ENCODE data around the gene TENM4. TPM values are rescaled to one million over a fixed set of nuclear protein-coding genes. Genes with fewer than 3 reads are reported as not detected.
"Not testable (repeated sequence)": the region's sequence is repeated elsewhere in the genome, so short reads cannot be mapped to it uniquely, and the experiment has no call there.

TENM4 gene
- total RNA-seq, 2 donors from 2014 or later = 2.5 to 4.4 TPM

- ATAC-seq (no peak), DNase-seq (no peak)
- intact Hi-C loops (cut with DNase I) = no loop called here
Measured at GRCh38 chr11:78652843-78653239, 788.0 kb downstream of the TENM4 start.

- ATAC-seq (no peak), DNase-seq (no peak)
- intact Hi-C loops (cut with DNase I) = no loop called here
Measured at GRCh38 chr11:78651923-78652842, 788.6 kb downstream of the TENM4 start.

GRCh38 chr11:78651136-78651775, 789.6 kb downstream of the TENM4 start:
- DNase-seq = no peak
- ATAC-seq = no peak
- intact Hi-C loops (cut with DNase I) = no loop called here

GRCh38 chr11:78649361-78650215, 791.2 kb downstream of the TENM4 start:
- DNase-seq = no peak
- intact Hi-C loops (cut with DNase I) = loop anchor here (5.0 to 10.0 kb wide), 3 partner anchors 318 to 508 kb away; no protein-coding TSS in a partner anchor
- peak in 1 of 2 donors; percentile 61 for ATAC-seq

DNA sequence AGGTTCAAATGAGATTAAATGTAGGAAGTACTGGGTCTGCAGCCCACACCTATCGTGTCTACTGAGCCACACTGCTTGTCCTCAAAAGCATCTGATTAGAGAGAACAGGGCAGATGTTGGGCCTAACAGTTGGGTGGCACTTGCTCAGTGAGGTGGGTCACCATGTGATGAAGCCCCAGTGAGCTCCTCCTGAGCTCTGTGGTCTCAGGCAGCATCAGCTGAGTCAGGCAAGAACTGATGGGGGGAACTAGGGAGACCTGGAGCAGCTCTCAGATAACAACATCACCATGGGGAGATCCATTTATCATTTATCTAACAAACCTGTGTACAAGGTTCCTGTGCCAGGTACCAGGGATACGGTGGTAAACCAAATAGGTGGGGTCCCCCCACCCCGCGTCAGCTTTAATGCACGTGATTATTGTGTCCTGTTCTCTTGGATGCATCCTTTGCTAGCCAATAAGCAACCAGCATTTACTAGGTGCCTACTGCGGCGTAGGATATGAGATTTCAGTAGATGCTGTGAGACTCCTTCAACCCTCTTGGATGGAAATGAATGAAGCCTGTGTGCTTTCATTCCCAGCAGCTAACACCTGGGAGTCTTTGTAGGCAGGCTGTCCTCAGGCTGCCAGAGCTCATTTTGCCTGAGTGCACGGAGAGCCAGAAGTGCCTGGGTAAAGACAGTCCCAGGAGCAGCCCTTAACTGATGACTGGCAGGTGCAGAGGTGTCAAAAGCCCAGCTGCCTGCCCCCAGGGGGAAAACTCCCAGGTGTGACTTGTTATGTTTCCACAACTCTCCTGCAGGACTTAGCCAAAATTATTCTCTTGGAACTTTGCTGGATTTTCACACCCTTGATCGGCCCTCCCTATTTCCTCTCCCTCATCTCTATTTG, 792.6 kb downstream of the TENM4 start:
- DNase-seq = no peak
- intact Hi-C loops (cut with DNase I) = loop anchor here (5.0 to 10.0 kb wide), 3 partner anchors 319 to 509 kb away; no protein-coding TSS in a partner anchor
- no peak for ATAC-seq

DNA sequence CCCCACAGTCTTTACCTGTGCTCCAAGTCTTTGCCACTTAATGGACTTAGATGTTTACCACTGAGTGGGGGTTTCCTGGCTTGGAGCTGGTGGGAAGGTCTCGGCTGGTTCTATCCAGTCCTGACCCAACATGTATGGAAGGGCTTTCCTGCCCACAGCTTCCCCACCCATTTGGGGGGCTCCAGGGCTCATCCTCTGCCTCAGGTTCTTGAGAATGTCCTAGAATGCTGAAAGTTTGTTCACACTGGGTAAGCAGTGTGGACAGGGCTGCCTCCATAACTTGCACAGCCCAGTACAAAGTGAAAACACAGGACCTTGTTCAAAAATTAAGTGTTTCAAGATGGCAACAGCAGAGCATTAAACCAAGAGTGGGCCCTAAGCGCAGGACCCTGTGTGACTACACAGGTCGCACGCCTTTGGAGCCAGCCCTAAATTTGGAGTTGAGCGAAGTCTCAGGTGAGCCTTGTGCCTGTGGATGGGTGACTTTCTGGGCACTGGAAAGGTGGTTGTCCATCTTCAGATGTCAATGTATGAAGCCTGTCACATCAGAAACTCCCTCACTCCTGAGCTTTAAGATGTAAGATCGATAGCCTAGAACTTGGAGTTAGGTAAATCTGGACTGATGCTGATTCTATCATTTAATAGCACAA, 793.4 kb downstream of the TENM4 start:
- intact Hi-C loops (cut with DNase I) = loop anchor here (5.0 to 10.0 kb wide), 3 partner anchors 320 to 510 kb away; no protein-coding TSS in a partner anchor
- DNase-seq (no peak), ATAC-seq (no peak)

- ATAC-seq = peak; percentile 56 to 65
- intact Hi-C loops (cut with DNase I) = loop anchor here (5.0 to 10.0 kb wide), 3 partner anchors 321 to 511 kb away; no protein-coding TSS in a partner anchor
- DNase-seq = peak; percentile 38
Measured at GRCh38 chr11:78646564-78647185, 794.2 kb downstream of the TENM4 start.

DNA sequence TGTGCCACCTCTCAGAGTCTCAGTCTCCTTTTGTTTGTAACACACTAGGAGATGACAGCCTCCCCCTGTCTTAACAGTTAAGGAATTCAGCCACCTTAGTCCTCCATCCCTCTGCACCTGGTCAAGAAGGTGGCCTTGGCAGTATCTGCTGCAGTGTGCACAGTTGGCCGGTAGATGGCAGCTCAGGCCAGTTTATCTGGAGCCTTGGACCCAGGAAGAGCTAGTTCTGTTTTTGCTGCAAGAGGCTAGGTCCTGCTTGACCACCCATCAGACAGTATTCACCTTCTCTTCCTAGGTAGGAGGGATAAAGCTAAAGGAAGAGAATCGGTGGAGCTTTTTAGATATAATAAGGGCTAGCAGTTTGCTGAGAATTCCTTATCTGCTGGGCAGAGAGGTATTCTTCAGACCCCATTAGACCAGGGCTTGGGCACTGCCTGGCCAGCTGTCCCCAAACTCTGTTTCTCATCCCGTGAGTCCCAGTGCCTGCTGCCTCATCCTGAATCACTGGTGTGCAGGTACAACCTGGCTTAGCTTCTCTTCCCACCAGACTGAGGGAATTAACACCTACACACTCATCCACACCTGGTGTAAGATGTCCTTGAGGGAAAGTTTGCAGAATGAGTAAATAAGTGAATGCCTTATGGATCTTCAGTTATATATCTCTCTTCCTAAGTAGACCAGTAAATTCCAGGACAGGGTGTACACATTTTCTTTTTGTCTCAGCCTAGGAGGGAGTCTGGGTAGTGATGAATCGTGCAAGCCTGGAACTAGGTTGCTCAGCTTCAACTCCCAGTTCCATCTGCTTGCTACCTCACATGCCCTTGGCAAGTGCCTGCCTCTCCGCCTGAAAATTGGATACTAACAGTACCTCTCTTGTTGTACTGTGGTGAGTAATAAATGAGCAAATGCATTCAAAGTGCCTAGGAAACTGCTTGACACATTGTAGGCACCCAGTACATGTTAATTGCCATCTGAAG, 795.3 kb downstream of the TENM4 start:
- DNase-seq (peak; percentile 53), ATAC-seq (peak; percentile 79 to 88)
- intact Hi-C loops (cut with DNase I) = loop anchor here (2.0 to 10.0 kb wide), 4 partner anchors 315 to 512 kb away; no protein-coding TSS in a partner anchor

GRCh38 chr11:78643676-78644056, 797.2 kb downstream of the TENM4 start:
- no peak for ATAC-seq
- intact Hi-C loops (cut with DNase I) = loop anchor here (2.0 to 10.0 kb wide), 3 partner anchors 317 to 849 kb away; no protein-coding TSS in a partner anchor
- no peak for DNase-seq

- no peak for ATAC-seq
- no peak for DNase-seq
- intact Hi-C loops (cut with DNase I) = loop anchor here (5.0 to 10.0 kb wide), 2 partner anchors 432 to 849 kb away; no protein-coding TSS in a partner anchor
Measured at GRCh38 chr11:78642979-78643675, 797.7 kb downstream of the TENM4 start.

GRCh38 chr11:78641541-78641940, 799.3 kb downstream of the TENM4 start:
- DNase-seq (no peak), ATAC-seq (no peak)
- intact Hi-C loops (cut with DNase I) = loop anchor here (5.0 to 10.0 kb wide), 2 partner anchors 433 to 851 kb away; no protein-coding TSS in a partner anchor

GRCh38 chr11:78638704-78639380, 802.0 kb downstream of the TENM4 start:
- no peak for ATAC-seq
- DNase-seq = no peak
- intact Hi-C loops (cut with DNase I) = no loop called here

DNA sequence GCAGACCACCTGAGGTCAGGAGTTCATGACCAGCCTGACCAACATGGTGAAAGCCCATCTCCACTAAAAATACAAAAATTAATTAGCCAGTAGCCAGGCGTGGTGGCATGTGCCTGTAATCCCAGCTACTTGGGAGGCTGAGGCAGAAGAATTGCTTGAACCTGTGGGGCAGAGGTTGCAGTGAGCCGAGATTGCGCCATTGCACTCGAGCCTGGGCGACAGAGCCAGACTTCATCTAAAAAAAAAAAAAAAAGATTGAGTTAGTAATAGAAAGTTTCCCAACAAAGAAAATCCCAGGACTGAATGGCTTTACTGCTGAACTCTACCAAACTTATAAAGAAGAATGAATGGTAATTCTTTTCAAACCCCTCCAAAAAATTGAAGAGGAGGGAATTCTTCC, 803.3 kb downstream of the TENM4 start:
- ATAC-seq; DNase-seq; intact Hi-C loops (cut with DNase I): not testable (repeated sequence)

DNA sequence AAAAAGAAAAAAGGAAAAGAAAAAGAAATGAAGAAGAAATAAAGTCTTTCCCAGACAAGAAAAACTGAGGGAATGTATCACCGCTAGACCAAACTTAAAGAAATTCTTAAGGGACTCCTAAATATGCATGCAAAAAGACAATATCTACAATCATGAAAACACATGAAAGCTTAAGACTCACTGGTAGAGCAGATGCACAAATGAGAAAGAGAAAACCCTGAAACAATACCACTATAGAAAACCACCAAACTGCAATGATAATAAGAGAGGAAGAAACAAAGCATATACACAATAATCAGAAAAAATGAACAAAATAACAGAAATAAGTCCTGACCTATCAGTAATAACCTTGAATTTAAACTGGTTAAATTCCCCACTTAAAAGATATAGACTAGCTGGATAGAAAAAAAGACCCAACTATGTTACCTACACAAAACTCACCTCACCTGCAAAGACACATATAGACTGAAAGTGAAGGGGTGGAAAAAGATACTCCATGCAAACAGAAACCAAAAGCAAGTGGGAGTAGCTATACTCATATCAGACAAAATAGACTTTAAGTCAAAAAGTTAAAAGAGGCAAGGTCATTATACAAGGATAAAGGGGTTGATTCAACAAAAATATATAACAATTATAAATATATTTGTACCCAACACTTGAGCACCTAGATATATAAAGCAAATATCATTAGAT, 804.9 kb downstream of the TENM4 start:
- no peak for DNase-seq
- ATAC-seq = no peak
- intact Hi-C loops (cut with DNase I) = no loop called here
